Measurements from ENCODE around the gene MDC1.

Gene MDC1

DNA sequence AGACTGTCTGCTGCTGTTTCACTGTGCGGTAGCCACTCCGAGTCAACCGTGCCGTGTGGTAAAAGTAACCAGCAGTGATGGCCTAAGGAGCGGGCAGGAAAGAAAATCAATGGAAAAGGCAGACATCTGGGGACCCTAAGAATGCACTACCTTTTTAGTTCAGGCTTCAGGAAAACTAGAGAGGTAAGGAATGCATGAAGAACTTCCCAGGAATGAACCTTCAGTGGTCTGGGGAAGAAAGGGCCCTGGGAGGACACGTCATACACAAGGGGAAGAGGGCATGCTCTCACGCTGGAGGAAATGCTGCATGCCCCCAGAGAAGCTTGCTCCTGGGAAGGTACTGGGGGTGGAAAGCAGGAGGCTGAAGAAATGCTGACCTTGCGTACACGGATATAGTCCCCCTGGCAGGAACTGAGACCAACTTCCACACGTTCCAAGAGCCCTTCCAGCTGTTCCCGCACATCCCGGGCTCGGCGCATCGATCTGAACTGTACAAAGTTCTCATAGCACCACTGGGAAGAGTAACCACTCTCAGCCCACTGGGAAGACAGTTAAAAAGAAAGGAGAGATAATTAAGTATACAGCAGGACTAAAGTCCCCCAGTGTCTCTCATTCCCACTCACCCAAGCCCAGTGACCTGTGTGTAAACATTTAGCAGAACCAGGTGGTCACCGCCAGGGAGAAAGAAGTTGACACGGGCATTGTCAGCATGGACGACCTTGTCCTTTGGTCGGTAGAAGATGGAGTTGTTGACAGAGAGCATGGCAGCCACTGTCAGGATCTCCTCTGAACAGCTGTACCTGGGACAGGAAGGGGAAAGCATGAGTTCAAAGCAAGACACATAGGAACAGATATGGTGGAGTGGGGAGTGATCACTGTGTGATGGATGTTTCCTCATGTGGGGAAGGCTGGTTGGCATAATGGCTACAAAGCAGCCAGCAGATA is 62.0 kb downstream of the MDC1 start:
- TF ChIP-seq CTCF (IDR thresholded peaks at IDR 0.05; ENCODE audit: borderline replicate concordance, control extremely low read depth, extremely low read depth, insufficient read depth, missing control alignments), result no peak

GRCh38 chr6:30651143-30651542 is 65.9 kb downstream of the MDC1 start:
- DNase-seq (ENCODE audit: low spot score), result no peak
- no peak for TF ChIP-seq CTCF (IDR thresholded peaks at IDR 0.05; ENCODE audit: borderline replicate concordance, control extremely low read depth, extremely low read depth, insufficient read depth, missing control alignments)
- in situ Hi-C loops (cut with MboI; ENCODE audit: low sequenced_read_pairs, unreplicated experiment), result no loop called here

More for the DNA sequence above, 62.0 kb downstream of the MDC1 start:
- in situ Hi-C loops (cut with MboI; ENCODE audit: low sequenced_read_pairs, unreplicated experiment), result no loop called here
- no peak for DNase-seq (ENCODE audit: low spot score)

Data from GM13976 (cell line).